KG1 (cell line): Measurements from ENCODE around the gene GRAMD1B.
"Not testable (repeated sequence)": the region's sequence is repeated elsewhere in the genome, so short reads cannot be mapped to it uniquely, and the experiment has no call there.

Experiments used
- DNase-seq: peaks from one replicate; lab custom pipeline; 2025; lab: John Stamatoyannopoulos, UW

GRAMD1B gene

DNA sequence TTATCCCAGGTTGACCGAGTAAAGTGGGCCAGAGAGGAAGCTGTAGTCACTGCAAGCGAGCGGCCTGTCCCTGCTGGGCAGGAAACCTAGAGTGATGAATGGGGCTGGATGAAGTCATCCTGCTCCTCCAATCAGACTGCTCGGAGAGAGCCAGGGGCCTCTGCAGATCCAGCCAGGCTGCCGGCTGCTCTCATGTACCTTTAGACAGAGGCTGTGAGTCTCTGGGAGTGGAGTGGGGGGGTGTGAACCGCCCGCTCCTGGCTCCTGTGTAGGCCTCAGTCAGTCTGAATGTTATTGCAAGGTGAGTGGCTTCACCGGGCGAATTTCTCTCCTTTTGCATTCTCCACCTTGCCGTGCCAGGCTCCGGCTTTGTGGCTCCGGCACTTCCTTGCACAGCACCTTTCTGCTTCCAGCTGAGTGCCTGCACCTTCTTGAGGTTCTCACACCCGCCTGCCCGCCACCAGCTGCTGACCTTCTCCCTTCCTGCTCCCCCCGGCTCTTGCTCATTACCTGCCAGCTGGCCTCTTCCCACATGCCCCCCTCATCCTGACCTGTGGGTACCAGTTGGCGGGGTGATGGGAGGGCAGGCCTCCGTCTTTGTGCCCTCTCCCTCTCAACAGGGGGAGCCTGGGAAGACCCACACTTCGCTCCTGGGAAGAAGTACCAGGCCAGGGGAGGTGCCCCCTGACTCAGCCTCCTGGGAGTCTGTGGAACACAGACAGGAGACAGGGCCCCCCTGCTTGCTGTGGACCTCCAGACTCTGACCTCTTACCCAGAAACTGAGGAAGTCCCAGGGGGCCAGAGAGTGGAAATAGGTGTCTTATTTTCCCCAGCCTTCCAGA lies 79.9 kb downstream of the GRAMD1B start:
- no peak for DNase-seq

DNA sequence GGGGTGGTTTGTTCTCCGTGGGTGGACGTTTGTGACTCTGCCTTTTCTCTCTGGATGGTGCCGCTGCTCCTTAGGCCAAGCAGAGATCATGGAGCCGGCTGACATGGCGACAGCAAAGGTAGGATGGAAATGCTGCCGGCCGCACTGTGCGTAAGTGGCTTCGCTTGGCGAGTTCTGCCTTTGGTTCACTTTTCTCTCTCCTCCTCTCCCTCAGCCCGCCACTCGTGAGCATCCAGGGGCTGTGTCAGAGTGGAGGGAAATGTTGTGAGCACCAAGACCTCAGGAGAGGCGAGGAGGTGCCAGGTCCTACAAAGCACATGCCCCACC lies 80.5 kb downstream of the GRAMD1B start:
- DNase-seq, result no peak

DNA sequence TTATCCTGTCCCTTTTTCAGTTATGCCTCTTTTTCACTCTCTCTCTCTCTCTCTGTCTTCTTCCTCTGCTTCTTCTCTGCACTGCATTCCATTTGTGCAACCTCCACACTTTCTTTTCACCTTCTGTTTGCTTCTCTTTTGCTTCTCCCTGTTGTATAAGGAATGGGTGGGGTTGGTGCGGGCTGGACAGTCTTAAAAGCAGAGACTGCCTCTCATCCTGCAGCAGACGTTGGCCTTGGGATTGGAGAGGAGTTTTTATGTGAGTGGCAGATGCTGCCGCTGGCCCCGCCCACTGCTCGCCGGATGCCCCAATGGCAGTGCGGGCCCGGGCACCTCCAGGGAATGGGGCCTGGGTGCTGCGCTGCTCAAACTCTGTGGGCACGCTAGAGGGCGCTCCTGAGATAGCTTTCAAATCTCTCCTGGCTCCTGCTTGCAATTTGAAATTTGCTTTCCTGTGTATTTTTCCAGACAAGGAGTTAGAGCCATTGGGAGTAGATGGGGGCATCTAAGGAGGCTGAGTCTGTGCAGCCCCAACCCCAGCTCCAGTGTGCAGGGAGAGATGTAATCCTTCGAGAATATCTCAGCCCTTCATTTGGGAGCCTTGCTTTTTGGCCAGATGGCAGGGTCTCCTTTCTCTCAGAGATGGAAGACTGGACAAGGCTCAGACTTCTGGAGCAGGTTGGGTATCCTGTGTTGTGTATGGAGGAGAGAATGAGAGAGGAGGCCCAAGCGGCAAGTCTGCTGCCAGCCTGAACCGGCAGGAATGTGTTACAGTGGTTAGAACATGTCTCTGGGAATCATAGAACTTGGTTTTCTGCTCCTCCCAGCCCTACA lies 81.2 kb downstream of the GRAMD1B start:
- peak; percentile 37 for DNase-seq

DNA sequence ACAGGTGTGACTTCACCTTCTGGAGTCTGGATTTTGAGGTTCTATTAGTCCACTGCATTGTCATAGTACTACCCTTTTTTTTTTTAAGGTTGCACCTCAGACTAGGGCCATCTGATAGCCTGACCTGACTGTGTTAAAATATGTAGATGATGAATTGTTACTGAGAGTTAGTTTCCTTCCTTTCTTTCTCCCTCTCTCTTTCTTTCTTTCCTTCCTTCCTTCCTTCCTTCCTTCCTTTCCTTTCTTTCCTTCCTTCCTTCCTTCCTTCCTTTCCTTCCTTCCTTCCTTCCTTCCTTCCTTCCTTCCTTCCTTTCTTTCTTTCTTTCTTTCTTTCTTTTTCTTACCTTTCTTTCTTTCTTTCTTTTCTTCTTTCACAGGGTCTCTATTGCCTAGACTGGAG lies 83.2 kb downstream of the GRAMD1B start:
- not testable (repeated sequence) for DNase-seq

DNA sequence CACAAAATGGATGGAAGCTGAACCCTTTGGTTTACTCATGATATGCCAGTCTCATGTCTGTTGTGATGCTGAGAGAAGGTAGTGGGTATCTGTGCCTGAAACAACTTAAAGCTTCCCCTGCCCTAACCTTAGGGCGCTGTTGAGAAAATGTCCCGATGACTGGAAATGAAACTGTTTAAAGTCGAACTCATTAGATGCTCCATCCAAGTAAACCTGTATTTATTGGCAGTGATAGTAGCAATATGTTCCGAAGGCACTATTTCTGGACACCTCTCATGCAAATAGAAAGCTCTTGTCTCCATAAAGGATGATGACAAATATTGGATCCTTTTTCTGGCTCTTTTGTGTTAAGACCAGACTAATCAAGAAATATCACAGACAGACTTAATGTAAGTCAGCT lies 86.2 kb downstream of the GRAMD1B start:
- no peak for DNase-seq

DNA sequence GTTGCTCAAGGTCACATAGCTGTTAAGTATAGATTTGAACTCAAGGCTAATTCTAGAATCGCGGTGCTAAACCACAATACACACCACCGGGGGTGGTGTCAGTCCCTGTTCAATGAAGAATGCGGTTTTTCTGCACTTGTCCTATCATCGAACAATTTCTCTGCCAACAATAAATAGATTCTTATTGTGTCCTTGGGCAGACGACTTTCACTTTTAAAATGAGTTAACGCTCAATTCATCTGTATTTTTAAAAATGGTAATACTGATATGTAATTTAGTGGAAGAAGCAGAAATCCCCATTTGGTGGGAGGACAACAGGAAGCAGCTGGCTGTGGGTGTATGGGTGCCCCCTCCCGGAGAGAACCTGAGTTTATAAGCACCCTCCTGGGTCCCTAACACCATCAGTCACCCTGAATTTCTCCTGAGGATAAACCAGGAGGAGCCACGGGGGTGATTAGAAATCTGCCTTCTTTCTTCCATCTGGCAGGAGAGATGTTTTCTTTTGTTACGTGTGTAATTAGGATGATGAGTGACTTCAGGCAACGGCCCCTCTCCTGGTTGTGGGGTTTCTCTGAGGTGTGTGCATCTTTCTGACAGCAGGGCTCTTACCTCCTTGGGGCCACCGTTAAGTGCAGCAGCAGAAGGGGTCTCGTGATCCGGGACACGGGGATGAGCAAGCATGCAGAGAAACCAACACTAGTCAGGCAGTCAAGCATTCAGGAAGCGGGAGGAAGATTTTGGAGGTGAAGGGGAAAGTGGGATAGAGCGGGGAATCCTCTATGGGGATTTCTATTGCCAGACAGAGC lies 87.7 kb downstream of the GRAMD1B start:
- no peak for DNase-seq

DNA sequence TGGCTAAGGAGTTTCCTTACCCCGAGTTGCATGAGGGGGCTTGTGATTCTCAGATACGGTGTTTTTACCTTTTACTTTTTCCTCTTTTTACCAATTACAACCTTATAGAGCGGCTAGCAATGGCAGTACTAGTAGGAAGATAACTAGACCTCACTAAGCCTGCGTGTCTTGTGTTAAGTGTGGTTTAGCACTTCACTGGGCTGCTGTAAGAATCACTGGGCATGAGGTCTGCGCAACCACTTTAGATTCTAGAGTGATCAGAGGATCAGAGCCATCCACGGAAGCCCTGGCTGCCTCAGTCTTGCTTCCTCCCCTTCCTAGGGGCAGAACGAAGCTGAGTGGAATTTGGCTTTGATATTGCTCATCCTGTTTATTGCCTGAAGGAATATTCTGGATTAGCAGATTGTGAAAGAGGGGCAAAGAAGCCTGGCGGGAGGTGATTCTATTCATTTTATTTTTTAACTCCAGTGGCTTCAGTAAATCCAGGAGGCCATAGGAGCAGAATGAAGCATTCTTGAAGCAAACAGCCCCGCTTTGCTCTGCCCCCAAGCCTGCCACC lies 88.5 kb downstream of the GRAMD1B start:
- no peak for DNase-seq

DNA sequence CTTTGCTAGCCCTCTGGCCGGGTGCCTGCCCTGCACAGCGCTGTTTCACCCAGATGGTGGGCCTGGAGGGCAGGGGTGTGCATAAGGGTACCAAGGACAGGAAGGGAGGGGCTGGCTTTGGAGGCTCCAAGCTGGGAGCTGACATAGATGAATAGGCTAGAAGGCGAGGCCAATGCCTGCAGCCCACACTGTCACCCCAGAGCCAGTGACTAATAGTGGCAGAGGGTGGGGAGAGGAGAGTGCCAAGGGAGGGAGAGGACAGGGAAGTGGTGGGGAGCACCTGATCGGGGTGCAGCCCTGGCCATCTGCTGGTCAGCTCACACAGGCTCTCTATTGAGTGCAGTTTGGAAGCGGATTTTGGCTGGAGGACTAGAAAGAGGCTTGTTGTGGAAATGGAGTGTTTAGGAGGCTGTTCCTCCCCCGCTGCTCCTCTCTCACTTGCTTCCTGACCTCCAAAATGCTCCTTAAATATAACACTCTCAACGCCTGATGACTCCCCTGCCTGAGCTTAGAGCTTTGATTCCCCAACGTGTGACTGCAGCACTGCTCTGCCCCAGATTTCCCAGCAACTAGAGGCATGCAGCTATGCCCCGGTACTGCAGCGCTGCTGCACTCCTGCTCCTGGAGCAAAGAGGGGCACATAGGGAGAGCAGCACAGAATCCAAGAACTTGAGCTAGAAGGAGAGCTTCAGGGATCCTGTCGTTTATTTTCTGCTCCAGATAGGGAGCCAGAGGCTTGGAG lies 89.2 kb downstream of the GRAMD1B start:
- DNase-seq, result no peak

DNA sequence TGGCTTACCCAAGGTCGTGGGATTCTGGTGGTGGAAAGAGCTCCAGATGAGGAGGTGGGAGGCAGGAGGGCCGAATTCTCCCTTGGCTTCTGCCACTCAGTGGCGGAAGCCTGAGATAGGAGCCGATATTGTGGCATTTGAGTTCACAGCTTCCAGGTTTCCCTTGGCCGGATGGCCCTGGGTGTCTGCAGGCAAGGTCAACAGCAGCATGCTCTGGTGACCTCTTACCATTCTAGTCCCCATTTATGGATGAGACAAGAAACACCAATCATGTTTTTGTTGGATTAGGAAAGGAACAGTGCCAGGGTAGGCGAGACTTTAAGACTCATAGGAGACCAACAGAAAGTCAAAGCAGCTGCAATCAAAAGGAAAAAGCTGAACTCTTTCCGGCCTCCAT lies 89.7 kb downstream of the GRAMD1B start:
- no peak for DNase-seq

DNA sequence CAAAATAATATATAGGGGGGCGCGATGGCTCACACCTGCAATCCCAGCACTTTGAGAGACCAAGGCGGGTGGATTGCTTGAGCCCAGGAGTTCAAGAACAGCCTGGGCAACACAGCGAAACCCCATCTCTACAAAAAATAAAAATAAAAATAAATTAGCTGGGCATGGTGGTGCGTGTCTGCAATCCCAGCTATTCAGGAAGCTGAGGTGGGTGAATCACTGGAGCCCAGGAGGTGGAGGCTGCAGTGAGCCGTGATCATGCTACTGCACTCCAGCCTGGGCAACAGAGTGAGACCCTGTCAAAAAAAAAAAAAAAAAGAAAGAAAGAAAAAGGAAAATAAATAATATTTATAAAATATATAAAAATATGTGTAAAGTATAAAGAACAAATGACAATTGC lies 90.4 kb downstream of the GRAMD1B start:
- DNase-seq, result not testable (repeated sequence)

DNA sequence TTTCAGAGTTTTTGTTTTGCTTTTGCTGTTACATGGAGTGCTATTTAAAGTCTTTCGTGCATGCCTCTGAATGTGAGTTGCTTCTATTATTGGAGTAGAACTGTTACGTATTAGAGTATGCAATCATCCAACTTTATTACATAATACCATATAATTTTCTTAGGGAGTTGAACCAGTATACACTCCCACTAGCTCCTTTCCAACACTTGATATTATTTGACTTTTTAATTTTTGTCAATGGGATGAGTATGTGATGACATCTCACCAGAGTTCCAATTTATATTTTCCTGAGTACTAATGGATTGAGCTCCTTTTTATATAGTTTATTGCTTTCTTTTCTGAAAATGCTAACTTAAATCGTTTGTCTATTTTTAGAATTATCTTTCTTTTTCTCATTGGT lies 90.9 kb downstream of the GRAMD1B start:
- DNase-seq, result no peak

DNA sequence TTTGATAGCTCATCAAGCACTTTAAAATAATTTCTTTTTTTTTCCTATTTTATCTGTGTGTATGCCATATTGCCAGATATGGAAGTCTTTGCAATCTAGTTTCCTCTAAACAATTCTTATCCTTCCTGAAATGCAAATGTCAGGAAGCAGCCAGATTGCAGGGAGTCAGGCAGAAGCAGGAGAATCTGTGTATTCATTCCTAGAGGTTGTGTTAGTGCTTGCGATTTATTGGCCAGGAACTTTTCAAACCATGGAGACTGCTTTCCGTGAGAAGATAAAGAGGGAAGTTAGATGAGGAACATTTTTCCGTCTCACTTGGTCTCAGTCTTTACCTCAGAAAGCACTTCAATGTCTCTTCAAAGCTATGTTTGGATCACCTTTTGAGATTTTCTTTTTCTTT lies 91.9 kb downstream of the GRAMD1B start:
- no peak for DNase-seq

DNA sequence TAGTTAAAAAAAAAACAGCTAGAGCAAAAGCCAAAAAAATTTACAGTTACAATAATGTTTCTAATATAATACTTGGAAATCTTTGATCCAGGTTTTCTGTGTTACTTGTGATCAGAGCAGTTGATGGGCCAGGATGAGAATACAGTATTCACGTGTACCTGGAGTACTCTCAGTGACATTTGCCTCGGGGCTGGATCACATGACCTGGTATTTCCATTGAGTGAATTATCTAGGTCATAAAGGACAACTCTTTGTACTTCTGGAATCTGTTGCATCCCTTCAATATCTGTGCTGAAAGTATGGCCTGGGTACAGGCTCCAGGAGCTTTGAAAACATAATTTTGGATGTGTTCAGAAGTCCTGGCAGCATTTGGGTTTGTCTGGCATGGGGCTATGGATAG lies 93.5 kb downstream of the GRAMD1B start:
- DNase-seq, result no peak

DNA sequence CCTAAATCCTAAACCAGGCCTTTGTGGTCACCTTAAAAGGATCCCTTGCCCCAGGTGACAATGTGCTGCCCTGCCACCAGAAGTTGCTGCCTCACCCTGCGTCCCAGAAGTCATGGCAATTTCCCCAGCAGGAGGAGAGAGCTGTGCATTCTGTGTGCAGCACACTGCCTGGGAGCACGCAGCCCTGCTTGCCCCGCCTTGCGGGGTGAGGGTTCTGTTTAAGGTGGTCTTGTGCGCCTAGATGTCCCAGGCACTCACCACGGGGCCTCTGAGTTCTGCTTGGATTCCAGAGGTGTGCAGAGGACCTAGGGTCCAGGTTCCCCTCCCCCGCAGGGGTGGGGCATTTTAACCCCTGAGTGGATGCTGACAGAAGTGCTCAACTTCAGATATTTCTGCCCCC lies 95.0 kb downstream of the GRAMD1B start:
- DNase-seq, result no peak

DNA sequence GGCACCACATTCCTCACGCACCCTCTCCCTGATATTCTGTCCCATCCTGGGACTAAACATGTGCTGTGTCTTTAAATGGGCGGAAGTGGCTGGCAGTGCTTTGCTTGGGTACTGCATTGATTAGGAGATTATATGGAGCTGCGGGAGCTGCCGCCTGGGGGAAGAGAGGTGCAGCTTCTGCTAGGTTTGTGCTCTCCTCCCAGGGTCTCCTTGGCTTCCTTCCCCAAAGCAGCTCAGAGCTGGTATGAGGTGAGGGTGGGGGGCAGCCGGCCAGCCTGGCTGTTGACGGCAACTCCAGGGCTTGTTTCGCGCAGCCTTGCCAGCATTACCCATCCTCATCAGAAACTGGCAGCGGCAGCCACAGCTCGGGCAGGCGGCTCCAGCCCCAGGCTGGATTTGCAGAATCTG lies 95.4 kb downstream of the GRAMD1B start:
- no peak for DNase-seq

DNA sequence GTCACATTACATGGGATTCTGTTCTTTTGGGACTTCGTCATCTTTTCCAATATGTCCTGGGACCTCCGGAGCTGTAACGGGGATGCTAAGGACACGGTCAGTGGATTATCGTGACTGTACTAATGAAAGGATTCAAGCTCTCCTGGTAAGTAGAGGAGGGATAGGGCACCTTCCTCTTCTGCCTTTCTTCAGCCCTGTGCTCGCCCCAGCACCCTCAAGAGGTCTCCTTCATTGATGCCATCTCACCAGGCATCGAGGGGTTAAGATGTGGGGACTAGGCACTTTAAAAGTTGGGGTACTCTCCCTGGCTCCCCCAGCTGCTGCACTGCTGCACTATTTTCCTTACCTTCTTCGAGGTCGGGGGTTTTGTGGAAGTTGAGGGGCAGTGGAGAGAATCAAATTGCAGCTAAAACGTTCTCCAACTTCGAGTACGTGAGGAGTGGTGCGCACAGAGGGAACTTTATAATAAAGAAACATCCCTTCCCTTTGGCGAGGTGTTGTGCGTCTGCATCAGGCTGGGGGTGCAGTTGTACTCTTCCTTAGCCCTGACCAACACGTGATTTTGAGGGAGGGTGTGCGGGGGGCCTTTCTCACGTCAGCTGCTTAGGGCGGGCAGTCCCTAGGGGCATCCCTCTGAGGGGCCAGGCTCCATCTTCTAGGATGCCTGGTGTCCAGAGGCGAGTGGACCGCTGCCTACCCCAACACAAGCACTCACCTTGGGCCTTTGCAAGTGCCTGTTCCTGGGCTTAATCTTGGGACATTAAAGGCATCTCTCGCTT lies 96.1 kb downstream of the GRAMD1B start:
- no peak for DNase-seq

DNA sequence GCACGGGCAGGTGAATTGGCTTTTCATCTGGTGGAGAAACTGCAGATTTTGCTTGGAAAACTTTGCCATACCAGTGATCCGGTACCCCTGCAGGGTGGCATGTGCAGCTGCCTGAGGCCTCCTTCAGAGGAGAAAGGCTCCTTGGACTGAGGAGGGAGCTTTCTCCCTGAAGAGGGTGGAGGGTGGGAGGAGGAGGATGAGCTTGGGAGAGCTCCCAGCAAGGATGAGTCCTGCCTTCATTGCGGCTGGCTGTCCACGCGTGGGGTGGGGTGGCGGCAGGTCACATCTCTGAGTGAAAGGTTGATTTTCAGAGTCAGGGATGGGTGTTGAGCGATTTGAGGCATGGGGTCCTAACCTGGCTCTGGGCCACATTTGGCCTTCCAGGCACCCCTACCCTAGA lies 96.8 kb downstream of the GRAMD1B start:
- DNase-seq, result no peak

DNA sequence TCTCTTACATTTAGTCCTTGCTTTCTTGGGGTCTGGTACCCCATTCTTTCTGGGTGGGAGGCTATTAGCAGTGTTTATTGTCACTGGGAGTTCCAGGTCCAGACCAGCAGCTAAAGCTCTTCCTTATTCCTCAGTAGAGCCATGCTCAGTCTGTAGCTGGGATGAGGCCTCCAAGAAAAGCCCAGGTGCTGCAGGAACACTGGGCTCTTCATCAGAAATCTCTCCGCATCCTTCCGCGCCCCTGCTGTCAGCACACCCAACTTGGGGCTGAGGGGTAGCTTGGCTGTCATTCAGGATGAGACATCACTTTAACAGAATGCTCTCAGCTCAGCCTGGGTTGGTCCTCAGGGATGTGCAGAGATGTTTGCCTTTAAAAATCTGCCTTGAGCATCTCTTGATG lies 97.5 kb downstream of the GRAMD1B start:
- DNase-seq, result no peak

DNA sequence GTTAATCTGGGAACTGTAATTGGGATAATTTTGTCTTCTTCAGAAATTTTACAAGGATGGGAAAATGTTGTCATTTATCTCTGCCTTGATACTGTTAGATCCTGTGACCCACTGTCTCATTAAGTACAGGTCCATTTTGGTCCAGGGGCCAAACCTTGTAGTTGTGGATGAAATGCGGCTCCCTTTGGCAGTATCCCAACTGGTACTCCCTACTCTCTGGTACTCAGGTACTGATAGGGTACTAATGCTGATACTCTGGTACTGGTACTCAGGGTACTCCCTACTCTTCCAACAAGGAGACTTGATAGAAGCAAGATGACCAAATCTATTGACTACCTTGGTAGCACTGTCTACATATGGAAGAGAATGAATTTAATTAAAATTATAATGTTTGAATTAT lies 97.9 kb downstream of the GRAMD1B start:
- DNase-seq, result no peak

DNA sequence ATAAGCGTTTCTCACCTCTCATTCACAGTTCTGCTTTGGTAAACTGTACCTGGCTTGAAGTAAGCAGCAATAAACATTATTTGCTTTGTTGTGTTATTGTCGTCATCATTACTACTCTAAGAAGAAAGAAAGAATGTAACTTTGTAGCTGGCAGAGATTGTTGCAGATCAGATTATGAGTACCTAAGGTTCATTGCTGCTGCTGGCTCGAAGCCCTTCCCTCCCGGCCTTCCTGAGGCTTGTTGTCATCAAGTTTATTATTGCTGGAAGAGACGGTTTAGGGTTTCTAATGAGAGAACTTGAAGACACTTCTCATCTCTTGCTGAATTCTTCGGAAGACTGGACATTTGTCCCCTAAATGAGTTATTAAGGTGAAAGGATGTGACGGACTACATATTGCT lies 101.3 kb downstream of the GRAMD1B start:
- no peak for DNase-seq

DNA sequence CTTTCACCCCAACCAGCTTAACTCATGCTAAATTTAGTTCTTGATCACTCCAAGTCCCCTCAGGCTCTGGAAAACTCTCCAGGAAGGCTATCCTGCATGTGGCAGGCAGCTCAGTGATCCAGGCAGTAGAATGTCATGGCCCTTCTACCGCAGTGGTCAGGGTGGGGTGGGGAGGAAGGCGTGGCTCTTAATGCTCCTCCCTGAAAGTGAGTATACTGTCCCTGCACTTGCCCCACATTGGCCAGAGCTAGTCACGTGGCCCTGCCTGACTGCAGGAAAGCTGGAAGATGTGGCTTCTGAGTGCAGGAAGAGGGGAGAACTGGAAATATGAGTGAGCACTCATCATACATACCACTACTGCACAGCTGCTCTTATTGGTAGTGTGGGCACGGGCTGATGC lies 102.1 kb downstream of the GRAMD1B start:
- no peak for DNase-seq
